EL (cell line): Measurements from ENCODE around the gene KCTD1.

Source experiments
- DNase-seq: peaks from one replicate; pipeline ENCODE4 v3.0.0-alpha.2; 2016

KCTD1 gene

DNA sequence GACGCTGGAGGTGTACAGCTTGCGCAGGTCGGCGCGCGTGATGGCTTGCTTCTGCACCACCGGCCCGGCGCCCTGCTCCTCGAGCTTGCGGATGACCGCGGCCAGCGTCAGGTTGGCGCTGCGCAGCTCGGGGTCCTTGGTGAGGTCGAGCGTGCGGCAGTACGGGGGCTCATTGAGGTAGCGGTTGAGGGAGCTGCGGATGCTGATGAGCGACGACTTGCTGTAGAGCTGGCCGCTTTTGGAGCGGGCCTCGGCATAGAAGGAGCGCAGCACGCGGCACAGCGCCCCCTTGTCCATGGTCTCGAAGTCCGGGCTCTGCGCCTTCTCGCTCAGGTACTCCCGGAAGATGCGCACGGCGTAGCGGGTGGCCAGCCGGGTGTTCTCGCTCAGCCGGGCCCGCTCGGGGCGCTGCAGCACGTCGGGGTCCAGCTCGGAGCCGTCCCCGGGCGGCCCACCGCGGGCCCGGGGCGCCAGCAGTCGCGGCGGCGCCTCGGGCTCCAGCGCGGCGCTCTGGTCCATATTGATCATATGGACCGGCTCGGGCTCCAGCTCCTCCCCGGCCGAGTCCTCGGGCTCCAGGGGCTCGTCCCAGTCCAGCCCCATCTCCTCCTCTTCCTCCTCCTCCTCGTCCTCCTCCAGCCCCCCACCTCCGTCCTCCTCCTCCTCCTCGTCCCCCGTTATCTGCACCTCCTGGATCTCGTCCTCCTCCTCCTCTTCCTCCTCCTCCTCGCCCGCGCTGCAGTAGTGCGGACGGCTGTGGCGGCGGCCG lies 523 bp downstream of the KCTD1 start:
- peak; percentile 80 for DNase-seq

DNA sequence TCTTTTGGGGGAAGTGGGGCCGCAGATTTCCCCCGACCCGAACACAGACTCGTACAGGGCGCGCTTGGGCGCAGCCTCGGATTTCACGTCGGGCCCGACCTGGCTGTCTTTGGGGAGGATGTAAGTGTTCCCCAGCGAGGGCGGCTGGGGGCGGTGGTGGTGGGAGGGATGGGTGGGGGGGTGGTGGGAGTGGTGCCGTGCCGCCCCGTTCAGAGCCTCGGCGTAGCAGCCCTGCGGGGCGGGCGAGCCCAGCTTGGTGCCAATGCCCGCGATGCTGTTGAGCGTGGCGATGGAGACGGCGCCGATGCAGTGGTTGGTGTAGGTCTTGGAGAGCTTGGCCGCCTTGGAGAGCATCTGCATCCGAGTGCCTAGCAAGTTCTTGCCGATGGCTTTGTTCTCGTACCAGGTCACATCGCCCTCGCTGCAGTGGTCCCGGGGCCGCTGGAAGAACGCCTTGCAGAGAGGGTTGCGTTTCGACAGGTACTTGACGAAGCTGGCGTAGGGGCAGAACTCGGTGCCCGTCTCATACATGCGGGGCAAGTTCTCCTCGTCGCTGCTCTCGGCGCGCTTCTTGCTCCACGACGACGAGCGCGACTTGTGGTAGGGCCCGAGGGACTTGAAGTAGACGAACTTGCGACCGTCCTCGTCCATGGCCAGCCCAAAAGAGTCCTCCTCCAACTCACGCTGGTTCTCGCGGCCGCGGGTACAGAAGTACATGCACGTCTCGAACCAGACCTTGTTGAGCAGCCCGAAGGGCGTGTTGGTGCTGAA lies 1.3 kb downstream of the KCTD1 start:
- no peak for DNase-seq

- no peak for DNase-seq
These were observed 2.0 kb downstream of the KCTD1 start for GRCh38 chr18:26546170-26546874.

DNA sequence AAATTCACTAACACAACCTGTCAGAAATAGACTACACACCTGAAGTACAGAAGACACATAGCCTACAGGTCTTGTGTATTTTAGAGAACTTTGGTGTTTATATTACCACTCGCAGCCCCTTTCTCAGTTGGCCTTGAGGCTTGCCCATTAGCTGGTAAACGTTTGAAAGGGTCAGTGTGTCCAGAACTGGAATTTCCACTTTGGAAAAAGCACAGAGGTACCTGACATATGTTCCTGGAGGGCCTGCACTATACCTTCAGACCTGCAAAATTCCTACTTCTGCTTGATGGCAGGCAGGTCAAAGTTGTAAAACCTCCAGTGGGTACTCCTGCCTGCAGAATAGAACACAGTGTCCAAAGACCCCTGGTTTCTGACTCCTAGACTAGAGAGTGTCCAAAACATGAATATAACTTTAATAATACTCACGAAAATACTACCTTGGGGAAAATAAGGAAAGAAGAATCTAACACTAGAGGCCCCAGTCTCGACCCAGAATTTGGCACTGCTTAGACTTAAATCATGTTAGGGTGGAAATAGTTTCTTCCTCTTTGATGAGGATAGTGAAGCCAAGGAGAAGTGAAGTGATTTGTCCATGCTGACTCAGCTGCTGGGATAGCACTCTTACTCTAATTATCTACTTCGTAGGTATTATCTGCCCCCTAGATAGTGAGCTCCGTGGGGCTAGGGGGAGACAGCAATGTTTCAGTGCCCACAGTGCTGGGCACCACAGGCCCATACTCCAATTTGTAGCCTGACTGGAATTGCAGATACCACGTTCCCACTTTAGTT lies 2.8 kb downstream of the KCTD1 start:
- DNase-seq, result no peak

DNA sequence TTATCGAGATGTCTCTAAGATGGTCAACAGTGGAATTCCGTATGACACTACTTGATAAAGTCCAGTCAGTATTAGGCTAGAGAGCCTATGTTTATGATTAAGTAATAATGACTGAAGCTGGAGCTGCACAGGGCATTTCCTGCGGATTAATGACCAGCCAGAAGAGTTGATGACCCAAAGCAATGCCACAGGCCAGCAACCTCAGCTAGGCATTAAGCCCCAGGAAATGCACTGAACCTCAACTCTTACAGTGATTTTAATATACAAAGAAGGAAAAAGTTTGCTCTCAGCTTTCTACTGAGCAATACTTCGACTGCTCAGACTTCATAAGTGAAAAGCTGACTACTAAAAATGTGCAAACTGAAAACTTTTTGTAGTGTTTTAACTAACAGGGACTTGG lies 3.9 kb downstream of the KCTD1 start:
- DNase-seq, result no peak

- no peak for DNase-seq
These were observed 5.0 kb downstream of the KCTD1 start for GRCh38 chr18:26543373-26543772.

DNA sequence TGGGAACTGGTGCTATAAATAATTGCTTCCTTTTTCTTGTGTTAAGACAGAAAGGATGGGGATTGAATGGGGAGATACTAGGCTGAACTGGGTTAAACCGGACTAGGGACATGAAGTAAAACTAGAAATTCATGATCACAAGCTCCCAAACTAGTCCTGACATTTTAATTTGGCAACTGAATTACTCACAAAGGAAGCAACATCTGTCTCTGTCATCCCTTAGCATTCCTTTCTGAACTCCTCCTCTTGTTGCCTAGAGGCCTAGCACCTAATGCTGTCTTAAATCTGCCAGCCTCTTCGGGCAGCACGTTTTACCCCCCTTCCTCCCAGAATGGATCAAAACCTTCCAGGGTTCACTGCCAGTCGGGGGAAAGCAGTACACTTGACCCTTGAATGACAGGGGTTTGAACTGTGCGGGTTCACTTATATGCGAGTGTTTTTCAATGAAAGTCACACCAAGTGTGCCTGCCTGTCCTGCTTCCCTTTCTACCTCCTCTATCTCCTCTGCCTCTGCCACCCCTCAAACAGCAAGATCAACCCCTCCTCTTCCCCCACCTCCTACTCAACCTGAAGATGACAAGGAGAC lies 8.2 kb downstream of the KCTD1 start:
- peak; percentile 72 for DNase-seq

DNA sequence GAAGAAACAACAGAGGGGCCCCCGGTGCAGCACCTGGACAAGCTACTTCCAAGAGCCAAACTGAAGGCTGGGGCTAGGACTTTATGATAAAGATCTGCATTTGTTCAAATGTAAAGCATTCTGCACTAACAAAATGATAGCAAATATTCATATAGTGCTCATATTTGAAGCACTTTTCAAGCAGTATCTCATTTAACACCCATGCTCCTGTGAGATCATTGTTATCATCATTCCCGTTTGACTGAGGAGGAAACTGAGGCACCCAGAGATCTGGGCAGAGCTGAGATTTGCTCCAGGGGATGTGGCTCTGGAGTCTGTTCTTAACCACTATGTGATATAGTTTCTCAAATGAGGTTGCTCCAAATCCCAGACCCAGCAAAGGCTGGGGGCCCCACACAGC lies 9.8 kb downstream of the KCTD1 start:
- no peak for DNase-seq

DNA sequence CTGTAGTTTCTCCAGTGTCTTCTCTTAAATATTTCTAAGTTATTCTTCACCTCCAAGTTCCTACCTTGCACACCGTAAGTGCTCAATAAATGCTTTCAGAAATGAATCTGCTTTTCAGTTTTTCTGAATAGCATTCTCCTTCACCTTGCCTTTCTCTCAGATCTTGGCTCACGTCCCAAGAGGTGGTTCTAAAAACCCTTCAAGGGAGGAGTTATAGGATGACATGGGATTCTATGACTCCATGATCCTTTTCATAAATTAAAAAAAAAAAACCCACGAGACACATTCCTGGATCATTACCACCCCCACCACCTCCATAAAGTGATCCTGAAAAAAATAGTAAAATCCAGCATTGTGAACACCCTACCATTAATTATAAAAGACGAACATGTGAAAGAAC lies 11.7 kb downstream of the KCTD1 start:
- DNase-seq, result no peak

- peak; percentile 66 for DNase-seq
These were observed 12.3 kb downstream of the KCTD1 start for GRCh38 chr18:26536032-26536431.

- DNase-seq, result no peak
These were observed 12.7 kb downstream of the KCTD1 start for GRCh38 chr18:26535630-26536029.

- peak; percentile 69 for DNase-seq
These were observed 15.7 kb downstream of the KCTD1 start for GRCh38 chr18:26532367-26533340.

- no peak for DNase-seq
These were observed 16.6 kb downstream of the KCTD1 start for GRCh38 chr18:26531605-26532298.

- no peak for DNase-seq
These were observed 21.5 kb downstream of the KCTD1 start for GRCh38 chr18:26526966-26527234.

DNA sequence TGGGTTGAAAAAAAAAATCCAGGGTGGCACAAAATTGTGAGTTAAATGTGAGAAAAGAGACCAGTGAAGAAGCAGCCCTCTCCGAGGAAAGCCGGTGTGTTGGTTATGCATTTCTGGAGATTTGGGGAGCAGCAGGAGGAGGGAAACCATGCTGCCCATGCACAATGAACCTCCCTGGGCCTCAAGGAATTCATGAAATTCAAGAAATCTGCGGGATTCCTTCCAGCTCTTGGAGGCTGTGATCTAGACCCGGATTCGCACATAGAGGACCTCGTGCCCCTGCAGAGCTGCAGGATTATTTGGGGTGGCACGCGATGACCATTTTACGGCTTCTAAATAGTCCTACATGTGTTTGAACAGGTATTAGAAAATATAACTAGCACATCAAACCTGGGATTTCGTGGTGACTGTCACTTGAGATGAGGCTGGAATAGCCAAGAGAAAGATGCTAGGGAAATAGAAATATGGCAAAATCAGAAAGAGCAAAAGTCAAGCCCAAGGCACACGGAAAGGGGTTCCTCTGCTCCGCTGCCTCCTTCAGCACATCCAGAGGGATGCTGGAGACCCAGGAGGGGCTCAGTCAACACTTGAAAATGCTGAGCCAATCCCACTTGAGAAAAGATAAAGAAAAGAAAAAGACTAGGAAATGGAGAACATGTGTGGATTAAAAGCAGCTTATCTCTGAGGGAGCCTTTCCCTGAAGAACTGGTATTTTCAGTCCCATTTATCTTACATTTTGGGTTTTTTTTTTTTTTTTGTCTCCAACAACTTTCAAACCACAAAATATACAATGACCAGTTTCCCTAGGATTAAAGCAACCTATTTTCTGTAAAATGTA lies 22.0 kb downstream of the KCTD1 start:
- DNase-seq, result no peak

- no peak for DNase-seq
These were observed 23.6 kb downstream of the KCTD1 start for GRCh38 chr18:26524504-26525351.

DNA sequence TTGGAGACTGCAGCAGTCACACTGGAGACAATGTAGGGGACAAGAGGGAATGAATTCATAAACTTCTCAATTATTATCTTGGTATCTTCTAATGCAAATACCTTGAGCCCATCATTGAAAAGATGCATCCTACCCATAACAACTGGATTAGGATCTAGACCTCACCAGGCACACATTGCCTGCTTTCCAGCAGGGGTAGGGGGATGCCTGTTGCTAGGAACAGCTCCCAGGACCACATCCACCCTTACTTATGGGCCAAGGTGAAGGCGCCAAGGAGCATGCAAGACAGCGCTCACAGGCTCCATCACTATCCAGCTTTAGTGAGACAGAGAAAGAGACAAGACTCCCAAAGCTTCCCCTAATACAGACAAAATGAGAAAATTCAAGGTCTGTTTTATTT lies 24.4 kb downstream of the KCTD1 start:
- no peak for DNase-seq

- no peak for DNase-seq
These were observed 26.7 kb downstream of the KCTD1 start for GRCh38 chr18:26521617-26522016.

GRCh38 chr18:26520974-26521373 lies 27.4 kb downstream of the KCTD1 start:
- no peak for DNase-seq
